HG02981 (cell line): ENCODE data around the gene ORC6.

ENCODE experiments used
- ATAC-seq: cut with Tn5 transposase; IDR thresholded peaks from one replicate; pipeline ENCODE4 v1.9.1; 2021; ENCODE audit warnings: mild to moderate bottlenecking, moderate library complexity; ENCODE audit not compliant: unreplicated experiment

The ORC6 gene

GRCh38 chr16:46730801-46731690, 41.6 kb downstream of the ORC6 start:
- no peak for ATAC-seq

DNA sequence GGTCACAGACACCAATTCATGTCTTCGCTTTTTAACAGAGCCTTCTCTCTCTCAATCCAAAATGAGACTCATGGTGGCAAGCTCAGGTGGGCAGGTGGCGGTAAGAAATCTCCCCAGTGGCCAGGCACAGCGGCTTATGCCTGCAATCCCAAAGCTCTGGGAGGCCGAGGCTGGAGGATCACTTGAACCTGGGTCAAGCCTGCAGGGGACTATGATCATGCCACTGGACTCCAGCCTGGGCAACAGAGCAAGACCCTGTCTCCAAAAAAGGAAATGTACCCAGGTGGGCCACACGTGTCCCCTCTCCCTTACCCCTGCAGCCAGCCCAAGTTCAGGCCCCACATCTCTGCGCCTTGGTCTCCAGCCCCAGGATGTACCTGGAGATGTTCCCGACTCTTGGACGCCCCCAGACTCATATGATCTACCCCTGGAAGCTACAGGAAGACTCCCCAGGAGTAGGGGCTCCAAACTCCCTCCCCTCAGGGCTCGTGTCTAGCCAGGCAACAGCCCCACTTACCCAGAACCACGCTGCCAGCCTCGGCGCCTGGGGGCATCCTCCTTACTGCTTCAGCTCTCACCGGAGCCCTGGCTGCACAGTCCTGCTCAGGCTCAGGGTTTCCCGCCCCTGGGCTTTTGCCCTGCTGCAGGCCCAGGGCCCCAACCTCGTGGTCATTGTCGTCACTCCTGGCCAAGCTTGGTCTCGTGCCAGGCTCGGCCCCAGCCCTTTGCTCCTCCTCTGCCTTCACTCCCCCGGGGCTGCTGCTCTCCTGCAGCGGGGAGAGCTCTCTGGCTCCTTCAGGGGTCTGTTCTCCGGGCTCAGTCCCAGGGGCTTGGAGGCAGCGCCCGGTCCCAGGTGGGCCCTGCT, 42.5 kb downstream of the ORC6 start:
- no peak for ATAC-seq

DNA sequence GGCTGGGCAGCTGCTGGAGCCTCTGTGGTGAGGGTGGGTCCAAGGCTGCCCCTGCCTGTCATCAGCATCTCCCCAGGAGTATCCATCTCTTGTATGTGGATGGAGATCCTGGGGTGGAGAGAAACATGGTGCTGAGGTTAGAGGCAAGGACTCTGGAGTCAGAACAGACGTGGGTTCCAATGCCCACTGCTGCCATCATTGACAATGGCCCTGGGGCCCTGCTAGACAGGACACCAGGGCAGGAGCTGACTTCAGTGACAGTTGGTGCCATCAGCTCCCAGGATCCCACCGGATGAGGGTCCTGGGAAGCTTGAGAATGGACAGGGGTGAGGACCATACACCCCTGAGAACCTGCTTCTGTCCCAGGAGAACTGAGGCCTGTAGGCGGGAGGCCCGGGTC, 43.1 kb downstream of the ORC6 start:
- ATAC-seq = no peak

DNA sequence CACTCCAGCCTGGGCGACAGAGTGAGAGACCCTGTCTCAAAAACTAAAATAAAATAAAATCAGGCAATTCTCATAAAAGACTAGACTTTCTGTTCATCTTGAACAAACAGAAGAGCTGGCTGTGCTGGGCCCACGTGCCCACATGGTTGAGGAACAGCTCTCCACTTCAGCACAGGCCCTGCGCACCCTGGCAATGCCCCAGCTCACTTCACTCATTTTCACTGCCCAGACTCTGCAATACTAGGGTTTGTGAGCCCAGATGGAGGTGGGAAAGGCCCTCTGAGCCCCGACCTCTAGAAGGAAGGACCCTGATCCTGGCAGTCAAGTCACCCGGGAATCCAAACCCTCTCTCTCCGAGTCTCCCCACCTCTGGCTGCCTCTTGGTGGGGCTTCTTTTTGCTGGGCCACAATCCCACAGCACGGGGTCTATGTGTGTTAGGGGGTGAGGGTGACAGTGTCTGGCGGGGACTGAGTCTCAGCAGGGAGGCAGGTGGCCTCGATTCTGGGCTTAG, 43.9 kb downstream of the ORC6 start:
- no peak for ATAC-seq

DNA sequence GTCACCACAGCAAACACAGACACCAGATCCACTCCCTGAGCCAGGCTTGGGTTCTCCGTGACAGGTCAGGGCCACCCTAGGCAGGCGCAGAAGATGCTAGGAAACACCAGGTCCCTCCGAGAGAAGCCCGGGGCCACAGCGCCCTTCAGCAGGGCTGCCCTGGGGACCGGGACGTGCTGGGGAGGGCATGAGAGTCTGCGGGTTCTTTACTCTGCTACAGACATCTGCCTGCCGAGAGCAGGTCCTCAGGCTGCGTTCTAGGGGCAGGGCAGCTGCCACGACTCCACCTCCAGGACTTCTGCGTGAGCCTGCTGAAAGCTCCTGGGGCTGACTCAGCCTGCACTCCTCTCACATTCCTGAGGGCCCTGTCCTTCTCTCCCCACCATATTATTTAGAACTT, 47.2 kb downstream of the ORC6 start:
- ATAC-seq = no peak

GRCh38 chr16:46737621-46738214, 48.3 kb downstream of the ORC6 start:
- no peak for ATAC-seq

GRCh38 chr16:46739934-46740333, 50.5 kb downstream of the ORC6 start:
- ATAC-seq = no peak

- ATAC-seq = peak; percentile 59
These were observed 53.8 kb downstream of the ORC6 start for GRCh38 chr16:46743232-46743719.

DNA sequence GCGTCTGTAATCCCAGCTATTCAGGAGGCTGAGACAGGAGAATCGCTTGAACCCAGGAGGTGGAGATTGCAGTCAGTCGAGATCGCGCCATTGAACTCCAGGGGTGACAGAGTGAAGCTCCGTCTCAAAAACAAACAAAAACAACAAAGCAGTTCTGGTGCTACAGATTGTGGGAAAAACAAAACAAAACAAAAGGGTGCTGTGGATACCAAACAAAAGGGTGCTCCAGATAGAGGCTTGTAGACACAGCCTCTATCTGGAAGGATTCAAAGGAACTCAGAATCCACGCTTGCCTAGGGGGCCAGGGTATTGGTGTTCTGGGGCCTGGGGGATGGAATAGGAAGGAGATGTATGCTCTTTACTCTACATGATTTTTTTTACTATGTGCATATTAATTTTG, 56.2 kb downstream of the ORC6 start:
- ATAC-seq = no peak

DNA sequence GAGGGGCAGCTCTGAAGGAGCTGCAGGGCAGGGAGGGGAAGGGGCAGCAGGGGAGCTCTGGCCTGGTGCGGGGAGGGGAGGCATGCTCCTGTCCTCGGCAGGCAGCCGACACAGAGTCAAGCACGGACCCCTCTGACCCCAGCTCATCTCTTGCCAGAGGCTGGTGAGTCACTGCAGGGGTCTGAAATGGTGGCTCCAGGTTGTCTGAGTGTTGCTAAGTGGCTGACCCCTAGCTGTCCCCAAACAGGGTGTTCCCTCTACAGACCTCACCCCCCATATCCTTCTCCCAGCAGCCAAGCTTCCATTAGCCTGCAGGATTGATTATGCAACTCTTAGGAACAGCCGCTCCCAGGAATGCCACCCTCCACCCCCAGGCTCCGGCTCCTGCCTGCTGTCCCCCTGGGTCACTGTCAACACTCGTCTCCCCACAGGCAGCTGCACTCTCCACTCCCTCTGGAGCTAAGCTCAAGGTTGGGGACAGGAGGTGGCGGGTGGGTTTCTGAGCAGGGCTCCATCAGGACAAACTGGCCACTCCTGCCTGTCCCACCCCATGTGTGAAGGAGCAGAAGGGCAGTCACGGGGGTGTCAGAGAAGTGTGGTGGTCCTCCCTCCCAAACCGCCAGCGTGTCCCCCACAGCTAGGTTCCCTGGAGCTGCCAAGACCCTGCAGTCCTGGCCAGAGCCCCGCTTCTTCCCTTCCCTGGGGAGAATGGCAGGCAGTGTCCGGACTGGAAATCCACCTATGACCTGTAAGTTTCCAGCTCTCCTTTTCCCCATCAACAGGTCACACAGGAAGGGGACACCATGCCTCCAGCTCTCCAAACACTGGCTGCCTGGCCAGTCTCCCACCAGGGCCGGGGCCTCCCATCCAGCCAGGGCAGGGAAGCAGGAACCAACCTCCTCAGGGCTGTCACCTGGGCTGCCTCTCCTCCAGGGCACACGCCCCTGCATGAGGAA, 57.6 kb downstream of the ORC6 start:
- no peak for ATAC-seq
